GM18507 (cell line): ENCODE data around the gene BIRC7.

ENCODE experiments used
- DNase-seq: peaks from one replicate; pipeline ENCODE4 v3.0.0; 2011; ENCODE audit warnings: low read depth; ENCODE audit not compliant: insufficient read length; ENCODE audit errors: extremely low spot score
- FAIRE-seq: peaks from 2 replicates; lab custom pipeline; 2011; peaks lifted over from hg19 to GRCh38; lab: Jason Lieb, UNC

The BIRC7 gene

DNA sequence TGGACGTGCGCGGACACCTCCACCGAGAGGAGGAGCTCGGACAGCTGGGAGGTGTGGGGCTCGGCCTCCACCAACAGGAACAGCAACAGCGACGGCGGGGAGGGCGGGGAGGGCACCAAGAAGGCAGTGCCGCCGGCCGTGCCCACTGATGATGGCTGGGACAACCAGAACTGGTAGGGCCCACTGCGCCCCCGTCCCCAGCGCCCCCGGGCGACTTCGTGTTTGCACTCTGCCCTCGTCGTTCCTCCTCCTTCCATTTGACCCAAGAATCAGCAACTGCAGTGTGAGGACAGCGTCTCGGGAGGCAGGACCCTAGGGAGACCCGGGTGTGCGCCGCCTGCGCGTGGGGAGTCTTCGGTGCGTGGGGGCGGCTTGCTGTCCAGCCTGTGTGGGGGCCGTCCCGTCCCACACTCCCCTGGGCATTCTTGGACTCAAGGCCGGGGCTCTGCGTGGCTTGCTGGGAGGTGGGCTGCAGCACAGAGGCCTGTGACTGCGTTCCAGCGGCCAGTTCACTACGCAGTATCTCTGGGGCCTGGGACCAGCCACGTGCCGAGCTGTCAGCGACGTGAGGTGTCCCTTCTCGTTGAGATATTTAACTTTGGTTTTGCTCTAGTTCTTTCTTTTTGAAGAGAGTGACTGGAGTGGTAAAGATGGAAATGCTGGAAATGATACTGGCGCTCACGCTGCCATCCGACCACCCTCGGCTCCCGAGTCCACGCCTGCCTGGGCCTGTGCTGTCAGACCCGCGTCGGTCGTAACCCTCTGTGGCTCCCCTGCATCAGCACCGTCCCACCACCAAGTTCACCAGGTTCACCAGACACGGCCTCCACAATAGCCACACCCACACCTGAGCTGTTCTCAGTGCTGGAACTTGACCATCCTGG, 52.2 kb downstream of the BIRC7 start:
- DNase-seq (no peak), FAIRE-seq (no peak)

DNA sequence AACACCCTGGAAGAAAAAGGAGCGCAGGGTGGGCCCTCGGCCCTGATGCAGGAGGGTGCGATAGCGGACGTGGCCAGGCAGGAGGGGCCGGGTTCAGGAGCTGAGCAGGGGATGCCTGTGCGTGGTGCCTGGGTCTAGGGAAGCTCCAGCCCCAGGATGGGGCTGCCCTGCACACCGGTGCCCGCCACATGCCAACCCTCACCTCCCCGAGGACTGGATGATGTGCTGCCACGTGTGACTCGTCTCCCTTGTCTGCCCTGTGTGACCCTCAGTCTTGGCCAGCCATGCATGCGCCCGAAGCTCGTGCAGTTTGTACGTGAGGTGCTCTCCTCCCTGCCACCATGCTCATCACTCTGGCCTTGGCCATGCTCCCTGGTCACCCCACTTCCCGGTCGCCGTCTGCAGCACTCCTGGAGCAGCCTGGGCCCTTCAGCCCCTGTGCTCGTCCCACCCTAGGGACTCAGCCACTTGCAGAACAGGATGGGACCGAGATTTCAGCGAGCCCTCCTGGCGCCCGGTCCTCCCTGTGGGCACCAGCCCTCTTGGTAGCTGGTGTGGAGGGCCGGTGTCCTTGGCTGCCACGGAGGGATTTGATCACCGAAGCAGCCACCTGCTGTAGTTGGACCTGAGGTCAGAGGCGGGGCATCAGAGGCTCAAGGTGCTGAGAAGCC, 53.0 kb downstream of the BIRC7 start:
- FAIRE-seq: no peak
- no peak for DNase-seq

DNA sequence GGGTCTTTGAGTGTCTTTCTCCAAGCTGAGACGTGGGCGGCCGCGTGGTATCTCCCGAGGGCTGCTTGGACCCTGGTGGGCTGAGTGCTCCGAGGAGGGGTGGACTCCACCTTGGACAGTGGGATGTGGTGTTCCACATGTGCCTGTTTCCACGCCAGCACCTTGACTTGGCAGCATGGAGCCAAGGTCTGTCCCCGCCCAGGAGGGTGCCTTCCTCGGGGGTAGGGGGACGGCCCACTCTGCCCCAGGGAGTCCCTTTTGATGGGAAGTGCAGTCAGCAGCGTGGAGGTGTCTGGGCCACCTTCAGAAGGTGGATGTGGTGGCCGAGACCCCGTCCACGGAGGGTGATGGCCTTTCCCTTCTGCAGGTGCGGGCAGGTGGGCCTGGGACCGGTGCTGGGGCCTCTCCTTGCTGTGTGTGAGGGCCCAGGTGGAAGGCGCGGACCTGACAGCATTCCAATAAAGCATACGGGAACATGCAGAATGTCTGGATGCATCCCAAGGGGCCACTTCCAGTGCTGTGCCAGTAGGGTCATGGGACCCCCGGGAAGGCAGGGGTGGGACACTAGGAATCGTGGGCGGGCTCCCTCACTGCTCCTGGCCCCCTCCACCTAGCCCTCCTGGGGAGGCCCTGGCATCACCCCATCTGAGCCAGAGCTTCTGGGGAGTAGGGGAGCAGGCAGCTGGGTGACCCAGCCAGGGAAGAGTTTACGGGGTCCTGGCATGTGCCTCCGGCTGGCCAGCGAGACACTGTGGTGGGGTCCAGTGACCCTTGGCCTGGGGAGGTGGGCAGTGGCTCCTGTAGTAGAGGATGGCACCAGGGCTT, 53.8 kb downstream of the BIRC7 start:
- FAIRE-seq (no peak), DNase-seq (no peak)
